SHP77 treated with DMSO at 0.1 percent for 48 hours (cell line): ENCODE data around the gene E2F4.

ENCODE experiments used
- DNase-seq: peaks from one replicate; lab custom pipeline; 2025; lab: John Stamatoyannopoulos, UW

The E2F4 gene

GRCh38 chr16:67157892-67158635 is 33.9 kb upstream of the E2F4 start:
- DNase-seq = no peak

- no peak for DNase-seq
Observed at GRCh38 chr16:67158637-67159600, 33.0 kb upstream of the E2F4 start.

GRCh38 chr16:67161595-67162058 is 30.3 kb upstream of the E2F4 start:
- peak; percentile 10 for DNase-seq

GRCh38 chr16:67162506-67163163 is 29.3 kb upstream of the E2F4 start:
- no peak for DNase-seq

- no peak for DNase-seq
Observed at GRCh38 chr16:67163164-67163998, 28.6 kb upstream of the E2F4 start.

GRCh38 chr16:67163999-67164558 is 27.9 kb upstream of the E2F4 start:
- no peak for DNase-seq

- DNase-seq = no peak
Observed at GRCh38 chr16:67164599-67165061, 27.3 kb upstream of the E2F4 start, which contains the start of gene HSF4. TSS of gene HSF4 (plus strand) at chr16:67164745. CDS start at chr16:67164812, 67 bp downstream.

GRCh38 chr16:67165121-67166078 is 26.6 kb upstream of the E2F4 start:
- no peak for DNase-seq

GRCh38 chr16:67166110-67166547 is 25.8 kb upstream of the E2F4 start:
- DNase-seq = no peak

- no peak for DNase-seq
Observed at GRCh38 chr16:67166598-67167168, 25.3 kb upstream of the E2F4 start.

- DNase-seq = no peak
Observed at GRCh38 chr16:67167588-67167987, 24.4 kb upstream of the E2F4 start.

GRCh38 chr16:67169011-67169451 is 22.9 kb upstream of the E2F4 start:
- no peak for DNase-seq

- DNase-seq = peak; percentile 34
Observed at GRCh38 chr16:67169642-67170167, 22.2 kb upstream of the E2F4 start.

GRCh38 chr16:67170168-67170948 is 21.6 kb upstream of the E2F4 start, which contains the start of gene NOL3:
TSS of gene NOL3 (plus strand) at chr16:67170538.
- peak; percentile 71 for DNase-seq

- DNase-seq = no peak
Observed at GRCh38 chr16:67170949-67171649, 20.9 kb upstream of the E2F4 start.

- no peak for DNase-seq
Observed at GRCh38 chr16:67173323-67173722, 18.6 kb upstream of the E2F4 start.
